Heart left ventricle (tissue), 13 donors: Measurements from ENCODE around the gene CRYAB.

Experiments used
- CTCF ChIP-seq, 12 donors: fragments of 200-600 bp; sonication (generic) in 4 of 12; IDR thresholded peaks; one replicate each; pipeline versions ENCODE4 v1.5.0 to v1.8.0; 2018 to 2022; ENCODE audit warnings: antibody characterized with exemption in 12 of 12, mild to moderate bottlenecking in 5 of 12
- POLR2A ChIP-seq, 2 donors: fragments of 450-650 bp; IDR thresholded peaks; one replicate each; pipeline ENCODE4 v1.6.1; 2017; ENCODE audit warnings: antibody characterized with exemption in 2 of 2, mild to moderate bottlenecking in 2 of 2, moderate library complexity in 2 of 2
- donor health status: ischemic (EF 13 %, LVEDD 7.1; RV severe dilation, severe dysfunction).
- donor health status: DM: no; HTN: yes; CAD: no.
- donor health status: DM: no; HTN: no; CAD: no.
- donor health status: ischemic (EF 25% LVEDD 6.9; RV normal size, moderate dysfunction).
- donor health status: ischemic (EF 25% LVEDD 5.7; RV mildly dilated, moderate dysfunction).
- donor health status: ischemic (EF 35%, LVEDD 5.7; RV mildly dilated, moderate dysfunction).
- donor health status: nonischemic (EF 11% LVEDD 7.7; RV severe dilation, severe dysfunction).
- donor health status: DM: yes; HTN: yes; CAD: no.
- donor health status: PGD.
- donor health status: ischemic (EF 29% LVEDD 5.4; RV normal size, mild dysfunction).
- donor health status: nonischemic (EF 23%, LVEDD 6.1; RV moderate dilation, normal function).

- TF ChIP-seq CTCF (IDR thresholded peaks at IDR 0.05) (no peak), POLR2A (IDR thresholded peaks at IDR 0.05) (no peak)
Observed at GRCh38 chr11:111916768-111917167, 5.2 kb upstream of the CRYAB start.
